Glutamatergic neuron (in vitro differentiated cells): ENCODE data around the gene ZNF579. TPM values are rescaled to one million over a fixed set of nuclear protein-coding genes. Genes with fewer than 3 reads are reported as not detected.

Experiments used
- DNase-seq: peaks from one replicate; pipeline ENCODE4 v3.0.0; 2022
- H3K27ac Mint-ChIP-seq: one replicate; pipeline ENCODE4 v1.8.0; 2020; ENCODE audit warnings: mild to moderate bottlenecking, mixed read lengths, inconsistent platforms; ENCODE audit not compliant: unreplicated experiment
- H3K27me3 Mint-ChIP-seq: one replicate; pipeline ENCODE4 v1.8.0; 2020; ENCODE audit warnings: mild to moderate bottlenecking, moderate library complexity, mixed read lengths, inconsistent platforms; ENCODE audit not compliant: unreplicated experiment
- H3K36me3 Mint-ChIP-seq: one replicate; pipeline ENCODE4 v1.8.0; 2020; ENCODE audit warnings: mild to moderate bottlenecking, mixed read lengths, inconsistent platforms; ENCODE audit not compliant: unreplicated experiment
- H3K4me1 Mint-ChIP-seq: one replicate; pipeline ENCODE4 v1.8.0; 2020; ENCODE audit warnings: mild to moderate bottlenecking, low read depth, mixed read lengths, inconsistent platforms; ENCODE audit not compliant: unreplicated experiment
- H3K4me3 Mint-ChIP-seq: one replicate; pipeline ENCODE4 v1.8.0; 2020; ENCODE audit warnings: mild to moderate bottlenecking, mixed read lengths, inconsistent platforms; ENCODE audit not compliant: unreplicated experiment
- H3K9me3 Mint-ChIP-seq: one replicate; pipeline ENCODE4 v1.8.0; 2020; ENCODE audit warnings: mild to moderate bottlenecking, moderate library complexity, mixed read lengths, inconsistent platforms; ENCODE audit not compliant: unreplicated experiment
- total RNA-seq: library from RNA; stranded (reverse); fragmentation: NEBNext Ultra II Directional; extraction: Animal tissue kit (Norgen Biotek cat#: 25700); gene quantifications from one replicate; pipeline ENCODE4 v1.2.1, GENCODE V29; 2021; ENCODE audit not compliant: unreplicated experiment
- TF ChIP-seq, protein P1 (sequence below): fragments of 200-600 bp; sonication (generic); IDR thresholded peaks from one replicate; pipeline ENCODE4 v1.5.0; 2021; ENCODE audit not compliant: partially characterized antibody, unreplicated experiment

ZNF579 gene
- total RNA-seq, 1 donor from 2014 or later, result 48.9 TPM

DNA sequence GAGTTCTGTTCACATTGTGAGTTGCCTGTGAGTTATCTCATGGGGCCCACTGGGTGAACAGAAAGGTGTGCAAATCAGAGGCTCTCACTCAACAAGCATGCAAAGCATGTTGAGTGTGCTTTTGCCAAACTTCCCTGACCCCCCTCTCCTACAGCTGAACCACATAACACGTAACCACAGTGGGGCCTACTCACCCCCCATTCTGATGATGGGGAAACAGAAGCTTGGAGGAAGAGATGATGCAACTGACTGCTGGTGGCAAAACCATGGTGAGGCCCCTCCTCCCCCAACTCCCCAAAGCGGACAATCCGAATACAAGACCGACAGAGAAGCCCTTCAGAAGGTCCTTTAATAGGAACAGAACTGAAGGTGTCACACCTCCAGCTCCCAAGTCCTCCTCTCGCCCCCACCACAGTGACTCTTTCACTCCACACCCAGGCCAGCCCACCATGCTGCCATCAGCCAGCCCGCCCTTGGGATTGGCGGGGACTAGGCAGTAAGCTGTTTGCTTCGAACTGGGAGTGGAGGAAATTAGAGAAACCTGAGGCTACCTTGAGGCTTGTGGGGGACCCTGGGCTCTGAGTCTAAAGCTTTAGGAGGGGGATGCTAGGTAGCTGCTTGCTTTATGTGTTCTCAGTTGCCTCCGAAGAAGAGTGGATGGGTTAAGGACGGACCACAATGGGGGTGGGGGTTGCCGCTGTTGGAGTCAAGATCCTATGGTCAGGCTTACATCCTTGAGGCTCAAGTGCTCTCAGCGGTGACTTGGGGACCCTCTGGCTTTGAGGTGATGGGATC lies 40.0 kb upstream of the ZNF579 start:
- peaks cover 19% of the 10 kb centered on the region for H3K36me3 Mint-ChIP-seq
- H3K4me3 Mint-ChIP-seq, result no peak overlapping the region
- no peaks in the 10 kb centered on the region for H3K4me1 Mint-ChIP-seq

DNA sequence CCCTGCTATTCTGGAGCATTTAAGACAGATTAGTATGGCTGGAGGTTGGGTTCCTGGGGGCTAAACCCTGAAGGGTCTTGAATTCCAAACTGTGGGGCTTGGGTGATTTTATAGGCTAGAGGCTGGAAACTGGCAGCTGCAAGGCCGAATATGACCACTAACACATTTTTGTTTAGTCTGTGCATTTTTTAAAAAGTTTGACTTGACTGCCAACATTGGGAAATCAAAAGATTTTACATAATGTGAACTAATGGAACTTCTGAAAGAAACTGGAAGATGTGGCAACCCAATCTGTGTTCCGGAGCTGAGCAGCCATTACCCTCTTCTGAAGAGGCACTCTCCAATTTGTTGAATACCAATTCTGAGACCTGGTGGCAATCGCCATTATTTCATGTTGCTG lies 38.6 kb upstream of the ZNF579 start:
- Mint-ChIP-seq H3K27me3 (peaks cover 11% of the 10 kb centered on the region), H3K36me3 (peaks cover 19% of the 10 kb centered on the region), H3K27ac (peak overlapping the region; percentile 8), H3K4me1 (no peaks in the 10 kb centered on the region), H3K9me3 (peaks cover 17% of the 10 kb centered on the region), H3K4me3 (no peak overlapping the region)
- TF ChIP-seq, protein P1, sequence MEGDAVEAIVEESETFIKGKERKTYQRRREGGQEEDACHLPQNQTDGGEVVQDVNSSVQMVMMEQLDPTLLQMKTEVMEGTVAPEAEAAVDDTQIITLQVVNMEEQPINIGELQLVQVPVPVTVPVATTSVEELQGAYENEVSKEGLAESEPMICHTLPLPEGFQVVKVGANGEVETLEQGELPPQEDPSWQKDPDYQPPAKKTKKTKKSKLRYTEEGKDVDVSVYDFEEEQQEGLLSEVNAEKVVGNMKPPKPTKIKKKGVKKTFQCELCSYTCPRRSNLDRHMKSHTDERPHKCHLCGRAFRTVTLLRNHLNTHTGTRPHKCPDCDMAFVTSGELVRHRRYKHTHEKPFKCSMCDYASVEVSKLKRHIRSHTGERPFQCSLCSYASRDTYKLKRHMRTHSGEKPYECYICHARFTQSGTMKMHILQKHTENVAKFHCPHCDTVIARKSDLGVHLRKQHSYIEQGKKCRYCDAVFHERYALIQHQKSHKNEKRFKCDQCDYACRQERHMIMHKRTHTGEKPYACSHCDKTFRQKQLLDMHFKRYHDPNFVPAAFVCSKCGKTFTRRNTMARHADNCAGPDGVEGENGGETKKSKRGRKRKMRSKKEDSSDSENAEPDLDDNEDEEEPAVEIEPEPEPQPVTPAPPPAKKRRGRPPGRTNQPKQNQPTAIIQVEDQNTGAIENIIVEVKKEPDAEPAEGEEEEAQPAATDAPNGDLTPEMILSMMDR, result no peak
- DNase-seq, result no peak

More for the DNA sequence above, 40.0 kb upstream of the ZNF579 start:
- TF ChIP-seq, protein P1, result no peak
- Mint-ChIP-seq H3K27ac (no peak overlapping the region), H3K27me3 (peaks cover 11% of the 10 kb centered on the region), H3K9me3 (peaks cover 17% of the 10 kb centered on the region)
- no peak for DNase-seq

DNA sequence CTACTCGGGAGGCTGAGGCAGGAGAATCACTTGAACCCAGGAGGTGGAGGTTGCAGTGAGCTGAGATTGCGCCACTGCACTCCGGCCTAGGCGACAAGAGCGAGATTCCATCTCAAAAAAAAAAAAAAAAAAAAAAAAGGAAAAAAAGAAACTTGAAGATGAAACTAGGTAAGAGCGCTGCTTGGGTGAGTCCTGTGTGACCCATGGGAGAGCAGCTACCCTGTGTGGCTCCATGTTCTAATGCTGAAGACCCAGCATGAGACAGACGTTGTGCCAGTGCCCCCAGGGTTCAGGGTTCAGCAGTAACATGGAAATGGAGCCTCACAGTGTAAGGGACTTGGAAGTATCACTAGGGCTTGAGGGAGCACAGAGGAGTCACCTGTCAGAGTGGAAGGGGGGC lies 37.8 kb upstream of the ZNF579 start:
- no peaks in the 10 kb centered on the region for H3K4me1 Mint-ChIP-seq
- TF ChIP-seq, protein P1, result no peak
- no peak overlapping the region for H3K4me3 Mint-ChIP-seq
- no peak for DNase-seq
- H3K27me3 Mint-ChIP-seq, result peaks cover 7% of the 10 kb centered on the region
- H3K27ac Mint-ChIP-seq, result peak overlapping the region; percentile 22
- H3K36me3 Mint-ChIP-seq, result peaks cover 14% of the 10 kb centered on the region
- peaks cover 11% of the 10 kb centered on the region for H3K9me3 Mint-ChIP-seq

DNA sequence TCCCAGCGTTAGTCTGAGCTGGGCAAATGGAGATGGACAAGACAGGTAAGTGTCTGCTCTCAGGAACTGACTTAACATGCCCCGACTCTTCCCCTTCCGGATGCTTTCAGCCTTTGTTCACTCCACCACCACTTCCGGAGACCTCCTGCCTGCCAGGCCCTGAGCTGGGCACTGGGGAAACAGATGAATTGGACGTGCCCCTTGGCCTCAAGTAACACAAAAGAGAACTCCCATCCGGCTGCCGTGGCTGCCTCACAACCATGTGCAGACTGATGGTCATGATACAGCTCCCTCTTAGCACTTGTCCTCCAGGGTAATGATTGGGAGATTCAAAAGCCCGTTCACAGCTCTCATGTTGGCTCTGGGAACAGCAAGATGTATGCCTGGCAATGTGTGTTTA lies 36.8 kb upstream of the ZNF579 start:
- Mint-ChIP-seq H3K36me3 (peaks cover 12% of the 10 kb centered on the region), H3K27ac (no peak overlapping the region), H3K27me3 (peaks cover 12% of the 10 kb centered on the region), H3K9me3 (peaks cover 8% of the 10 kb centered on the region), H3K4me3 (no peak overlapping the region), H3K4me1 (no peaks in the 10 kb centered on the region)
- DNase-seq, result no peak
- TF ChIP-seq, protein P1, result no peak

DNA sequence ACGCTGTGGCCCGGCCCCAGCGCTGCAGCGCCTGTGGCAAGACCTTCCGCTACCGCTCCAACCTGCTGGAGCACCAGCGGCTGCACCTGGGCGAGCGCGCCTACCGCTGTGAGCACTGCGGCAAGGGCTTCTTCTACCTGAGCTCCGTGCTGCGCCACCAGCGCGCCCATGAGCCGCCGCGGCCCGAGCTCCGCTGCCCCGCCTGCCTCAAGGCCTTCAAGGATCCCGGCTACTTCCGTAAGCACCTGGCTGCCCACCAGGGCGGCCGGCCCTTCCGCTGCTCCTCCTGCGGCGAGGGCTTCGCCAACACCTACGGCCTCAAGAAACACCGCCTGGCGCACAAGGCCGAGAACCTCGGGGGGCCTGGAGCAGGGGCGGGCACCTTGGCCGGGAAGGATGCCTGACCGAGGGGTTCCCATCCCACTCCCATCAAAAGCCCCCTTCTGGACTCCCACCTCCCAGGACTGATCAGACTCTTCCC lies 35.8 kb upstream of the ZNF579 start:
- H3K4me1 Mint-ChIP-seq, result no peaks in the 10 kb centered on the region
- no peak overlapping the region for H3K27ac Mint-ChIP-seq
- peaks cover 12% of the 10 kb centered on the region for H3K27me3 Mint-ChIP-seq
- DNase-seq, result no peak
- TF ChIP-seq, protein P1, result no peak
- peaks cover 12% of the 10 kb centered on the region for H3K36me3 Mint-ChIP-seq
- peaks cover 8% of the 10 kb centered on the region for H3K9me3 Mint-ChIP-seq
- no peak overlapping the region for H3K4me3 Mint-ChIP-seq
